HepG2 (cell line): Measurements from ENCODE around the gene NAV1. TPM values are rescaled to one million over a fixed set of nuclear protein-coding genes. Genes with fewer than 3 reads are reported as not detected.

Source experiments
- POLR2G ChIP-seq: fragments of 200-400 bp; formaldehyde crosslinking; IDR thresholded peaks from 2 replicates; pipeline ENCODE4 v1.6.1; 2018; ENCODE audit warnings: mild to moderate bottlenecking, low read depth, low read length, moderate library complexity
- RNF2 ChIP-seq: fragments of 450-650 bp; conservative IDR thresholded peaks from 2 replicates; pipeline ENCODE4 v1.6.1; 2016; ENCODE audit warnings: low read depth
- TSC22D2 ChIP-seq: sonication (generic); formaldehyde crosslinking; IDR thresholded peaks from 2 replicates; pipeline ENCODE4 v1.5.1; 2020; ENCODE audit warnings: missing genetic modification reagents, mild to moderate bottlenecking, borderline replicate concordance
- ZBTB38 ChIP-seq: sonication (generic); formaldehyde crosslinking; IDR thresholded peaks from 2 replicates; pipeline ENCODE4 v1.5.1; 2020; ENCODE audit warnings: mild to moderate bottlenecking, missing genetic modification reagents
- ZNF564 ChIP-seq: sonication (generic); formaldehyde crosslinking; IDR thresholded peaks from 2 replicates; pipeline ENCODE4 v1.8.1; 2023; ENCODE audit warnings: mild to moderate bottlenecking, missing genetic modification reagents
- polyA plus RNA-seq, 8 experiments: library from polyadenylated mRNA; depleted of rRNA in 3 of 8; stranded (reverse) in 7 of 8; unstranded in 1 of 8; fragments of >200 nt; fragmentation: Illumina TruSeq in 4 of 8; extraction: Trizol in 4 of 8; gene quantifications; 2 replicates each; pipeline versions ENCODE4 v1.2.1 to v1.2.3, GENCODE V29; 2011 to 2016; ENCODE audit warnings: low read depth in 4 of 8, missing spikeins in 1 of 8, mixed read lengths in 1 of 8; ENCODE audit not compliant: insufficient read depth in 1 of 8
- total RNA-seq, 5 experiments: library from RNA; depleted of rRNA; stranded (reverse); fragments of >200 nt; fragmentation: Illumina TruSeq; extraction: Trizol; gene quantifications; 2 replicates each; pipeline ENCODE4 v1.2.3, GENCODE V29; 2016; ENCODE audit warnings: low read depth in 1 of 5
- TF ChIP-seq, protein P1 (sequence below): sonication (generic); formaldehyde crosslinking; IDR thresholded peaks from 2 replicates; pipeline ENCODE4 v1.5.1; 2020; ENCODE audit warnings: mild to moderate bottlenecking, missing genetic modification reagents, borderline replicate concordance
- TF ChIP-seq, protein P2 (sequence below): sonication (generic); formaldehyde crosslinking; IDR thresholded peaks from 2 replicates; pipeline ENCODE4 v1.4.0; 2020; ENCODE audit warnings: missing genetic modification reagents
- TF ChIP-seq, protein P3 (sequence below): sonication (generic); formaldehyde crosslinking; IDR thresholded peaks from 2 replicates; pipeline ENCODE4 v1.5.0; 2020; ENCODE audit warnings: mild to moderate bottlenecking, missing genetic modification reagents, borderline replicate concordance
- TF ChIP-seq, protein P4 (sequence below): sonication (generic); formaldehyde crosslinking; IDR thresholded peaks from 2 replicates; pipeline ENCODE4 v1.4.0; 2020; ENCODE audit warnings: missing genetic modification reagents, borderline replicate concordance

The NAV1 gene
- total and polyA plus RNA-seq, 2 of the 13 experiments (the other 11 are each of a cell fraction or from before 2014, with no cell fraction given): not detected

DNA sequence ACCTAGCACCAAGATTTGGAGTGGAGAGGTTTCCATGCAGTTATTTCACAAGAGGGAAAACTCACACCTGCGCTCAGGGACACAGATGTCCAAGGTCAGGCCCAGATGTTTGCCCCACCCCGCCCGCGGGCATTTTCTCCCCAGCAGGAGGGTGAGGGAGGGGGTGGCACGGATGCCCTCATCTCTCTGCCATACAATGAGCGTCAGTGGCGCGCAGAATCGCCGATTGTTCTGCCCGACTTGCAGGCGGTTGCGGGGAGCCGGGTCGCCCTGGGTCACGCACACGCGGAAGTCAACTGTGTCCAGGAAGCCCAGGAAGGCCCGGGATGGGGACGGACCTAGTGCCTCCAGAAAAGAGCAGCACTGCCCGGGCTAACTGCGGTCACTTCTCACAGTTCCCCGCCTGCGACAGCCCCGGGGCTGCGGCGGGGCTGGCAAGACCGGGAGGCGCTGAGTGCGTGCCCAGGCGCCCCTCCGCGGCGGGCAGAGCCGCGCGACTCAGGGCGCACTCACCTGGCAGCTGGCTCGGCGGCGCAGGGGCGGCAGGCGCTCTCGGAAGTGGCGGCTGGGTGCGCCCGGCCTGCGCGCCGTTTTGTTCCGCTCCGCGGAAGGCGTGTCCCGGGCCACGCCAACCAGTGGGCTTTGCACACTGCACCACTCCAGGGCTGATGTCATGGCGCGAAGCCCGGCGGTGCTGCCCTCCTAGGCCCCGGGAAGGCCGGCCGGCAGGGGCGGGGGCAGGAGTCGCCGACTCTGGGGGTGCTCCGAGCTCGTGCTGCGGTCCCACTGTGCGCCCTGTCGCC, 32.2 kb upstream of the NAV1 start, which contains the start of gene CSRP1 (continued):
- TF ChIP-seq, protein P1, sequence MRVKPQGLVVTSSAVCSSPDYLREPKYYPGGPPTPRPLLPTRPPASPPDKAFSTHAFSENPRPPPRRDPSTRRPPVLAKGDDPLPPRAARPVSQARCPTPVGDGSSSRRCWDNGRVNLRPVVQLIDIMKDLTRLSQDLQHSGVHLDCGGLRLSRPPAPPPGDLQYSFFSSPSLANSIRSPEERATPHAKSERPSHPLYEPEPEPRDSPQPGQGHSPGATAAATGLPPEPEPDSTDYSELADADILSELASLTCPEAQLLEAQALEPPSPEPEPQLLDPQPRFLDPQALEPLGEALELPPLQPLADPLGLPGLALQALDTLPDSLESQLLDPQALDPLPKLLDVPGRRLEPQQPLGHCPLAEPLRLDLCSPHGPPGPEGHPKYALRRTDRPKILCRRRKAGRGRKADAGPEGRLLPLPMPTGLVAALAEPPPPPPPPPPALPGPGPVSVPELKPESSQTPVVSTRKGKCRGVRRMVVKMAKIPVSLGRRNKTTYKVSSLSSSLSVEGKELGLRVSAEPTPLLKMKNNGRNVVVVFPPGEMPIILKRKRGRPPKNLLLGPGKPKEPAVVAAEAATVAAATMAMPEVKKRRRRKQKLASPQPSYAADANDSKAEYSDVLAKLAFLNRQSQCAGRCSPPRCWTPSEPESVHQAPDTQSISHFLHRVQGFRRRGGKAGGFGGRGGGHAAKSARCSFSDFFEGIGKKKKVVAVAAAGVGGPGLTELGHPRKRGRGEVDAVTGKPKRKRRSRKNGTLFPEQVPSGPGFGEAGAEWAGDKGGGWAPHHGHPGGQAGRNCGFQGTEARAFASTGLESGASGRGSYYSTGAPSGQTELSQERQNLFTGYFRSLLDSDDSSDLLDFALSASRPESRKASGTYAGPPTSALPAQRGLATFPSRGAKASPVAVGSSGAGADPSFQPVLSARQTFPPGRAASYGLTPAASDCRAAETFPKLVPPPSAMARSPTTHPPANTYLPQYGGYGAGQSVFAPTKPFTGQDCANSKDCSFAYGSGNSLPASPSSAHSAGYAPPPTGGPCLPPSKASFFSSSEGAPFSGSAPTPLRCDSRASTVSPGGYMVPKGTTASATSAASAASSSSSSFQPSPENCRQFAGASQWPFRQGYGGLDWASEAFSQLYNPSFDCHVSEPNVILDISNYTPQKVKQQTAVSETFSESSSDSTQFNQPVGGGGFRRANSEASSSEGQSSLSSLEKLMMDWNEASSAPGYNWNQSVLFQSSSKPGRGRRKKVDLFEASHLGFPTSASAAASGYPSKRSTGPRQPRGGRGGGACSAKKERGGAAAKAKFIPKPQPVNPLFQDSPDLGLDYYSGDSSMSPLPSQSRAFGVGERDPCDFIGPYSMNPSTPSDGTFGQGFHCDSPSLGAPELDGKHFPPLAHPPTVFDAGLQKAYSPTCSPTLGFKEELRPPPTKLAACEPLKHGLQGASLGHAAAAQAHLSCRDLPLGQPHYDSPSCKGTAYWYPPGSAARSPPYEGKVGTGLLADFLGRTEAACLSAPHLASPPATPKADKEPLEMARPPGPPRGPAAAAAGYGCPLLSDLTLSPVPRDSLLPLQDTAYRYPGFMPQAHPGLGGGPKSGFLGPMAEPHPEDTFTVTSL (CRISPR knock-in tag): no peak
- TF ChIP-seq RNF2: peak; percentile 62; the same call in 1 of the 2 replicates
- TF ChIP-seq, protein P2, sequence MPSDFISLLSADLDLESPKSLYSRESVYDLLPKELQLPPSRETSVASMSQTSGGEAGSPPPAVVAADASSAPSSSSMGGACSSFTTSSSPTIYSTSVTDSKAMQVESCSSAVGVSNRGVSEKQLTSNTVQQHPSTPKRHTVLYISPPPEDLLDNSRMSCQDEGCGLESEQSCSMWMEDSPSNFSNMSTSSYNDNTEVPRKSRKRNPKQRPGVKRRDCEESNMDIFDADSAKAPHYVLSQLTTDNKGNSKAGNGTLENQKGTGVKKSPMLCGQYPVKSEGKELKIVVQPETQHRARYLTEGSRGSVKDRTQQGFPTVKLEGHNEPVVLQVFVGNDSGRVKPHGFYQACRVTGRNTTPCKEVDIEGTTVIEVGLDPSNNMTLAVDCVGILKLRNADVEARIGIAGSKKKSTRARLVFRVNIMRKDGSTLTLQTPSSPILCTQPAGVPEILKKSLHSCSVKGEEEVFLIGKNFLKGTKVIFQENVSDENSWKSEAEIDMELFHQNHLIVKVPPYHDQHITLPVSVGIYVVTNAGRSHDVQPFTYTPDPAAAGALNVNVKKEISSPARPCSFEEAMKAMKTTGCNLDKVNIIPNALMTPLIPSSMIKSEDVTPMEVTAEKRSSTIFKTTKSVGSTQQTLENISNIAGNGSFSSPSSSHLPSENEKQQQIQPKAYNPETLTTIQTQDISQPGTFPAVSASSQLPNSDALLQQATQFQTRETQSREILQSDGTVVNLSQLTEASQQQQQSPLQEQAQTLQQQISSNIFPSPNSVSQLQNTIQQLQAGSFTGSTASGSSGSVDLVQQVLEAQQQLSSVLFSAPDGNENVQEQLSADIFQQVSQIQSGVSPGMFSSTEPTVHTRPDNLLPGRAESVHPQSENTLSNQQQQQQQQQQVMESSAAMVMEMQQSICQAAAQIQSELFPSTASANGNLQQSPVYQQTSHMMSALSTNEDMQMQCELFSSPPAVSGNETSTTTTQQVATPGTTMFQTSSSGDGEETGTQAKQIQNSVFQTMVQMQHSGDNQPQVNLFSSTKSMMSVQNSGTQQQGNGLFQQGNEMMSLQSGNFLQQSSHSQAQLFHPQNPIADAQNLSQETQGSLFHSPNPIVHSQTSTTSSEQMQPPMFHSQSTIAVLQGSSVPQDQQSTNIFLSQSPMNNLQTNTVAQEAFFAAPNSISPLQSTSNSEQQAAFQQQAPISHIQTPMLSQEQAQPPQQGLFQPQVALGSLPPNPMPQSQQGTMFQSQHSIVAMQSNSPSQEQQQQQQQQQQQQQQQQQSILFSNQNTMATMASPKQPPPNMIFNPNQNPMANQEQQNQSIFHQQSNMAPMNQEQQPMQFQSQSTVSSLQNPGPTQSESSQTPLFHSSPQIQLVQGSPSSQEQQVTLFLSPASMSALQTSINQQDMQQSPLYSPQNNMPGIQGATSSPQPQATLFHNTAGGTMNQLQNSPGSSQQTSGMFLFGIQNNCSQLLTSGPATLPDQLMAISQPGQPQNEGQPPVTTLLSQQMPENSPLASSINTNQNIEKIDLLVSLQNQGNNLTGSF (CRISPR knock-in tag): peak; percentile 48; the same call in 1 of the 2 replicates
- no peak; the same call in 1 of the 2 replicates for TF ChIP-seq ZBTB38
- peak; percentile 67 for TF ChIP-seq POLR2G
- TF ChIP-seq, protein P3, sequence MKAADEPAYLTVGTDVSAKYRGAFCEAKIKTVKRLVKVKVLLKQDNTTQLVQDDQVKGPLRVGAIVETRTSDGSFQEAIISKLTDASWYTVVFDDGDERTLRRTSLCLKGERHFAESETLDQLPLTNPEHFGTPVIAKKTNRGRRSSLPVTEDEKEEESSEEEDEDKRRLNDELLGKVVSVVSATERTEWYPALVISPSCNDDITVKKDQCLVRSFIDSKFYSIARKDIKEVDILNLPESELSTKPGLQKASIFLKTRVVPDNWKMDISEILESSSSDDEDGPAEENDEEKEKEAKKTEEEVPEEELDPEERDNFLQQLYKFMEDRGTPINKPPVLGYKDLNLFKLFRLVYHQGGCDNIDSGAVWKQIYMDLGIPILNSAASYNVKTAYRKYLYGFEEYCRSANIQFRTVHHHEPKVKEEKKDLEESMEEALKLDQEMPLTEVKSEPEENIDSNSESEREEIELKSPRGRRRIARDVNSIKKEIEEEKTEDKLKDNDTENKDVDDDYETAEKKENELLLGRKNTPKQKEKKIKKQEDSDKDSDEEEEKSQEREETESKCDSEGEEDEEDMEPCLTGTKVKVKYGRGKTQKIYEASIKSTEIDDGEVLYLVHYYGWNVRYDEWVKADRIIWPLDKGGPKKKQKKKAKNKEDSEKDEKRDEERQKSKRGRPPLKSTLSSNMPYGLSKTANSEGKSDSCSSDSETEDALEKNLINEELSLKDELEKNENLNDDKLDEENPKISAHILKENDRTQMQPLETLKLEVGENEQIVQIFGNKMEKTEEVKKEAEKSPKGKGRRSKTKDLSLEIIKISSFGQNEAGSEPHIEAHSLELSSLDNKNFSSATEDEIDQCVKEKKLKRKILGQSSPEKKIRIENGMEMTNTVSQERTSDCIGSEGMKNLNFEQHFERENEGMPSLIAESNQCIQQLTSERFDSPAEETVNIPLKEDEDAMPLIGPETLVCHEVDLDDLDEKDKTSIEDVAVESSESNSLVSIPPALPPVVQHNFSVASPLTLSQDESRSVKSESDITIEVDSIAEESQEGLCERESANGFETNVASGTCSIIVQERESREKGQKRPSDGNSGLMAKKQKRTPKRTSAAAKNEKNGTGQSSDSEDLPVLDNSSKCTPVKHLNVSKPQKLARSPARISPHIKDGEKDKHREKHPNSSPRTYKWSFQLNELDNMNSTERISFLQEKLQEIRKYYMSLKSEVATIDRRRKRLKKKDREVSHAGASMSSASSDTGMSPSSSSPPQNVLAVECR (CRISPR knock-in tag): no peak; the same call in 1 of the 2 replicates
- no peak for TF ChIP-seq ZNF564
- TF ChIP-seq TSC22D2 (CRISPR knock-in tag): no peak
- TF ChIP-seq, protein P4, sequence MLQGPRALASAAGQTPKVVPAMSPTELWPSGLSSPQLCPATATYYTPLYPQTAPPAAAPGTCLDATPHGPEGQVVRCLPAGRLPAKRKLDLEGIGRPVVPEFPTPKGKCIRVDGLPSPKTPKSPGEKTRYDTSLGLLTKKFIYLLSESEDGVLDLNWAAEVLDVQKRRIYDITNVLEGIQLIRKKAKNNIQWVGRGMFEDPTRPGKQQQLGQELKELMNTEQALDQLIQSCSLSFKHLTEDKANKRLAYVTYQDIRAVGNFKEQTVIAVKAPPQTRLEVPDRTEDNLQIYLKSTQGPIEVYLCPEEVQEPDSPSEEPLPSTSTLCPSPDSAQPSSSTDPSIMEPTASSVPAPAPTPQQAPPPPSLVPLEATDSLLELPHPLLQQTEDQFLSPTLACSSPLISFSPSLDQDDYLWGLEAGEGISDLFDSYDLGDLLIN (CRISPR knock-in tag): no peak
